SK-N-MC (cell line): ENCODE measurements around the gene IGSF9B.

Source experiments
- DNase-seq: peaks from one replicate; pipeline ENCODE4 v3.0.0-alpha.2; 2011; ENCODE audit warnings: low read depth, low spot score
- H3K27ac ChIP-seq: fragments of 200-600 bp; sonication (generic); 2 replicates; pipeline ENCODE4 v1.5.1; 2016; ENCODE audit warnings: mixed run types
- H3K36me3 ChIP-seq: fragments of 200-600 bp; sonication (generic); 2 replicates; pipeline ENCODE4 v1.6.1; 2017; ENCODE audit warnings: antibody characterized with exemption, low read length, mixed read lengths; ENCODE audit not compliant: insufficient read depth
- H3K4me3 ChIP-seq: fragments of 200-600 bp; sonication (generic); 2 replicates; pipeline ENCODE4 v1.5.1; 2016
- H3K9ac ChIP-seq: fragments of 200-600 bp; sonication (generic); 2 replicates; pipeline ENCODE4 v1.8.0; 2017; ENCODE audit warnings: mixed run types, mixed read lengths; ENCODE audit not compliant: insufficient read length
- H3K9me3 ChIP-seq: fragments of 200-600 bp; sonication (generic); 2 replicates; pipeline ENCODE4 v1.6.1; 2017; ENCODE audit warnings: low read depth, mild to moderate bottlenecking, antibody characterized with exemption, low read length, moderate library complexity, mixed read lengths
- EZH2 ChIP-seq: fragments of 200-600 bp; sonication (generic); IDR thresholded peaks from one replicate; pipeline ENCODE4 v1.6.1; 2017; ENCODE audit warnings: antibody characterized with exemption
- FOXP2 ChIP-seq: optimal IDR thresholded peaks from 2 replicates; pipeline ENCODE3; 2011; ENCODE audit warnings: mild to moderate bottlenecking, moderate library complexity; ENCODE audit not compliant: insufficient read depth; ENCODE audit errors: extremely low read length, control extremely low read depth
- POLR2AphosphoS5 ChIP-seq: IDR thresholded peaks from 2 replicates; pipeline ENCODE4 v1.6.1; 2012; ENCODE audit warnings: mild to moderate bottlenecking, low read depth, low read length, borderline replicate concordance

Gene IGSF9B

GRCh38 chr11:133889188-133889587 is 67.6 kb downstream of the IGSF9B start:
- Histone ChIP-seq H3K9me3 (no peaks in the 10 kb centered on the region), H3K4me3 (no peak overlapping the region), H3K9ac (no peak overlapping the region), H3K36me3 (no peaks in the 10 kb centered on the region), H3K27ac (no peak overlapping the region)
- TF ChIP-seq EZH2 (no peak), POLR2AphosphoS5 (no peak), FOXP2 (no peak)
- no peak for DNase-seq

GRCh38 chr11:133887692-133888332 is 69.0 kb downstream of the IGSF9B start:
- H3K9me3 ChIP-seq, result no peaks in the 10 kb centered on the region
- no peak for TF ChIP-seq FOXP2
- TF ChIP-seq POLR2AphosphoS5, result no peak
- TF ChIP-seq EZH2, result no peak
- H3K9ac ChIP-seq, result no peak overlapping the region

DNA sequence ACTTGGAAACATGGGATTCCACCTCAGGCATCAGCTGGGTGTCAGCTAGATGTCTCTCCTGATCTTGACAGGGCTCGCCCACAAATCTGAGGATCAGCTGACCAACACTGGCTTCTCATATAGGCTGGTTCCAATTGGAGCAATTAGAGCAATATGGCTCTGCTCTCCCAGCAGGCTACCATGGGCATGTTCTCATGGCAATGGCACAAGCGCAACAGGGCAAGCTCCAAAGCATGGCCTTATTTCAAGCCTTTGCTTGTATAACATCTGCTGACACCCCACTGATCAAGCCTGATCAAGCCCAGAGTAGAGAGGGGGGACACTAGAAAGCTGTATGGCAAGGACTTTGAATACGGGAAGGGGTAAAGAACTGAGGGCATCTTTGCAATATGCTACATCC is 70.7 kb downstream of the IGSF9B start:
- no peak for DNase-seq
- TF ChIP-seq EZH2, result no peak
- TF ChIP-seq POLR2AphosphoS5, result no peak
- no peak for TF ChIP-seq FOXP2
- Histone ChIP-seq H3K9me3 (no peaks in the 10 kb centered on the region), H3K36me3 (no peaks in the 10 kb centered on the region), H3K9ac (no peak overlapping the region), H3K27ac (no peak overlapping the region), H3K4me3 (no peak overlapping the region)

More at GRCh38 chr11:133887692-133888332, 69.0 kb downstream of the IGSF9B start:
- H3K4me3 ChIP-seq, result no peak overlapping the region
- no peak for DNase-seq
- H3K27ac ChIP-seq, result no peak overlapping the region
- H3K36me3 ChIP-seq, result no peaks in the 10 kb centered on the region

DNA sequence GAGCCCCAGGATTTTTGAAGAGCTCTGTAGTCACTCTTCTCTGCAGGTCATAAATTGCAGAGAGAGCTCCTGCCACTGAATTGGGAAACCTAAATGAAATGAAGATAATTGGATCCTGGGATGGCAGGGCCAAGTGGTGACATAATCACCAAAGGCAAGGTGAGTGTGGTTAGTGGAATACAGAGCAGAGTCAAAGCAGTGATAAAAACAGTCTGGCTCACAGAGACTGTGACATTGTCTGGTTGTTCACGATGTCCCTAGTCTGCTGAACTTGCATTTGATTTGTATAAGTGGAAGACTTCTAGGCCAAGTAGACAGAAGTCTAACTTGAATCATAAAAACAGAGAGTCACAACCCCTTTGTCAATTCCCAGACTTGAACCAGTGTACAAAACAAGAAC is 84.6 kb downstream of the IGSF9B start:
- Histone ChIP-seq H3K36me3 (no peaks in the 10 kb centered on the region), H3K4me3 (no peak overlapping the region), H3K9ac (no peak overlapping the region), H3K9me3 (no peaks in the 10 kb centered on the region), H3K27ac (no peak overlapping the region)
- TF ChIP-seq EZH2, result no peak
- no peak for TF ChIP-seq FOXP2
- no peak for TF ChIP-seq POLR2AphosphoS5
- no peak for DNase-seq

DNA sequence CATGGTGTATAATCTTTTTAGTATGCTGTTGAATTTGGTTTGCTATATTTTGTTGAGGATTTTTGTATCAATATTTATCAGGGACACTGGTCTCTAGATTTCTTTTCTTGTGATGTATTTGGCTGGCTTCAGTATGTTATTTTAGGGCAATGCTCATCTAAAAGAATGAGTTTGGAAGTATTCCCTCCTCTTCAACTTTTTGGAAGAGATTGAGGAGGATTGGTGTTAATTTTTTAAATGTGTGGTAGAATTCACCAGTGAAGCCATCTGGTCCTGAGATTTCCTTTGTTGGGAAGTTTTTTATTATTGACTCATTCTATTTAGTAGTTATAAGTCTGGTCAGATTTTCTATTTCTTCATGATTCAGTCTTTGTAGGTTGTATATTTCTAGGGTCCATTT is 89.3 kb downstream of the IGSF9B start:
- DNase-seq, result no peak
- no peaks in the 10 kb centered on the region for H3K9me3 ChIP-seq
- no peaks in the 10 kb centered on the region for H3K36me3 ChIP-seq
- H3K9ac ChIP-seq, result no peak overlapping the region
- TF ChIP-seq EZH2 (no peak), POLR2AphosphoS5 (no peak), FOXP2 (no peak)
- H3K27ac ChIP-seq, result no peak overlapping the region
- H3K4me3 ChIP-seq, result no peak overlapping the region

- Histone ChIP-seq H3K4me3 (no peak overlapping the region), H3K27ac (no peak overlapping the region), H3K9me3 (no peaks in the 10 kb centered on the region), H3K36me3 (no peaks in the 10 kb centered on the region), H3K9ac (no peak overlapping the region)
- DNase-seq, result no peak
- no peak for TF ChIP-seq POLR2AphosphoS5
- no peak for TF ChIP-seq FOXP2
- no peak for TF ChIP-seq EZH2
These were observed 91.3 kb downstream of the IGSF9B start for GRCh38 chr11:133865466-133865865.

DNA sequence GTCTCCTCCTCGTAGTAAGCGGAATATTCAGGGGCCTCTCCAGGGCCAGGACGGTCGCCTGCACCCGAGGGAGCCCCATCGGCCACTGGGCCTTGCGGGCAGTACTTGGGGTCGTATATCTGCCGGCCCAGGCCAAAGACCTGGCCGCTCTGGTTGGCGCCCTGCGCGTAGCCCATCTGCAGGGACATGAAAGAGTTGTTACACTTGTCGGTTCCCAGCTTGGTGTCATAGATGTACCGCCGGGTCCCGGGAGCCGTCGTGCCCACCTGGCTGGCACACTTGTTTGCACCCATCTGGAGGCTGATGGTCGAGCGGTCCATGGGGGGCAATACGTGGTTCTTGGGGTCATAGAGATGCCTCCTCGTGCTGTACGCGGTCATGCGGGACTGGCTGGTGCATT is 92.0 kb downstream of the IGSF9B start:
- H3K9ac ChIP-seq, result no peak overlapping the region
- H3K27ac ChIP-seq, result no peak overlapping the region
- H3K4me3 ChIP-seq, result no peak overlapping the region
- H3K9me3 ChIP-seq, result no peaks in the 10 kb centered on the region
- DNase-seq, result no peak
- TF ChIP-seq FOXP2, result no peak
- TF ChIP-seq POLR2AphosphoS5, result no peak
- TF ChIP-seq EZH2, result no peak
- H3K36me3 ChIP-seq, result no peaks in the 10 kb centered on the region

GRCh38 chr11:133860151-133860550 is 96.6 kb downstream of the IGSF9B start:
- Histone ChIP-seq H3K27ac (no peak overlapping the region), H3K9me3 (no peaks in the 10 kb centered on the region; the same call in 1 of the 2 replicates), H3K9ac (no peak overlapping the region), H3K36me3 (no peaks in the 10 kb centered on the region), H3K4me3 (no peak overlapping the region)
- DNase-seq, result no peak
- no peak for TF ChIP-seq FOXP2
- TF ChIP-seq POLR2AphosphoS5, result no peak
- no peak for TF ChIP-seq EZH2
